GM21367 (cell line): Measurements from ENCODE around the gene COL21A1.

Source experiments
- ATAC-seq: cut with Tn5 transposase; IDR thresholded peaks from one replicate; pipeline ENCODE4 v1.9.1; 2021; ENCODE audit not compliant: unreplicated experiment

COL21A1 gene

DNA sequence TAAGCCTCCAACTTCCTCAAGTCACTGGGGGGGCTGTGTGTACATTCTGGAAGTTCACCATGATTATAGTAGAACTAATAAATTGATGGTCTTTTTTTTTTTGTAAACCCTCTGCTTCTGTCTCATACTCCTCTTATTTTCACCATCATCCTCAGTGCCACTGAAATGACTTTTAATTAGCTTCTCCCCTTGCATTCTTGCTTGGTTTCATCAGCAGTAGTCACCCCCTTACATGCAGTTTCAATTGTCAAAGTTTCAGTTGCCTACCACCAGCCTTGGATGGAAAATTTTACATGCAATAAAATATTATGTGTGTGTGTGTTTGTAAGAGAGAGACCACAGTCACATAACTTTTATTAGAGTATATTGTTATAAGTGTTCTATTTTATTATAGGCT is 196.2 kb downstream of the COL21A1 start:
- ATAC-seq: no peak

DNA sequence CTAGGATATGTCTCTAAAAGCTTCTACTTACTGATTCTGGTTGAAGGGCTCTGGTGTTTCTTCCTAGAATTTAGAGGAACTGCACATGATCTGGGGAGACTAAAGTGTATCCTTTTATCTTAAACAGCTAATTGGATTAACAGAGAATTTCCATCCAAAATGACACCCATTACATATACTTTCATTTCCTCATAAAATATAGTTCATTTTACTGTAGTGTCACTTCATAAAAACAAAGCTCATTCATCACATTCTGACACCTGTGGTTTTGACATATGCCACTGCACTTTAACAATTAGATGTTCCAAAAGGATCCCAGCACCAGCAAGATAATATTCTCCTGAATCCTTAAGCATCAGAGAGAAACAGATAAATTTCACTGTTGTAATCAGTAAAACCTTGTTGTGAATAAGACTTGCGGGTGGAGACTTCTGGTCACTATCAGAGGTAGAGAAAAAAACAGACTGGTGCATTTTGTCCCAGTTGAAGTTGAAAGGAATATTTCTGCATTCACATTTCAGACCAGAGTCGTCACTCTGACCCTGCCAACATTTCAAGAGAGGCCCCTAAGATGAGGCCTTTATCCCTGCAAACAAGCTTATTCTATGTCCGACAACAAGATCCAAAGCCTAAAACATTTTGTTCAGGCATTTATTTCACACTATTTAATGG is 196.7 kb downstream of the COL21A1 start:
- ATAC-seq: no peak

DNA sequence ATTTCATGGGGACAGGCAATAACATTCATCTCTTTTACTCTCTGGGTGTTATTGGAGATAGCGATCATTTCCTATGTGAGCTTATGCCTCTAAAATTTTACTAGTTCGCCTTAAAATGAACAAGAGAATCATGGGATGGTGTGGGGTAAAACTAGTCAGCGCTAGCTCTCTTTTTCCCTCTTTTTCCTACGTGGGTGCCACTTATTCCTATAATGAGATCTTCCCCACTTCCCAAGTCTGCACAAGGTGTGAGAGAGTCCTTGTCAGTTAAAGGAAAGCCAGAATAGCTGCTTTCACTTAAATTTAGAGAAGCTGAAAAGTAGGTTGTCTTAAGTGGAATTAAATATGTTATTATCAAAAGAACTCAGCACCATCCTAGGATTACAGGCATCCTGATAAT is 198.8 kb downstream of the COL21A1 start:
- ATAC-seq: no peak

DNA sequence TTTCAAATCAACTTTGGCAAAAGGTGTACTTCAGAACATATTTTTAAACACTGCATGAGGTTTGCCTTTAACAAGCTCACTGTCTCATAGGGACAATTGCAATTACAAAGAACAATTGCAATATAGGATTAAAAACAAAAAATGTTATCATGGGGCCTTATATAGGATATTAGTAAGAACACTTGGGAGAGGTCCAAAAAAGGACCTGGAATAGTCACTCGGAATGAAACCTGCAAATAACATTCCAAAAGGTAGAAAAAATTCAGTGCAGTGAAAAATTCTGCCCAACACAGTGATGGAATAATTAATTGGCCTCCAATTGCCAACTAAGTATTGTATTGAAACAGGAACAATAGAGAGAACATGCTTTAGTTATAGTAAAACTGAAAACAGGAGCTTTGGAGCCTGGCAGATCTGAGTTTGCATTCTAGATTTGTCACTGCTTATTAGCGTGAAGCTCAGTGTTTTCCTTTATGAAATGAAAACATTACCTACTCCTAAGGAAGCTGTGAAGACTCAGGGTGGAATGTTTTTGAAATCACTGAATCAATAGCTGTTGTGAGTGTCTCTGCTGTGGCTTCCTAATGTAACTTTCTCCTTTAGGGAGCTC is 199.3 kb downstream of the COL21A1 start:
- no peak for ATAC-seq

DNA sequence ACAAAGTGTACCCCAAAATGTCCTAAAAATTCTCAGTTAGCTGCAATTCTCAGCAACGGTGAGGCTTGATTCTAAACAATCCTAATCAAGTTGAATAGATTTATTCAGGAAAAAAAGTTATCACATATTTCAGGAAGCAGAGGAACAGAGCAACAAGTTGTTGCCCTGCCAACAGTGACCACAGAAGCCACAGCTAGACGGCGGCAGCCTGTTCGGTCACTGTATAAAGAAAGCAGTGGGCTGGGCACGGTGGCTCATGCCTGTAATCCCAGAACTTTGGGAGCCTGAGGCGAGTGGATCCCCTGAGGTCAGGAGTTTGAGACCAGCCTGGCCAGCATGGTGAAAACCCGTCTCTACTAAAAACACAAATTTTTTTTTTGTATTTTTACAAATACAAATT is 200.8 kb downstream of the COL21A1 start:
- no peak for ATAC-seq

DNA sequence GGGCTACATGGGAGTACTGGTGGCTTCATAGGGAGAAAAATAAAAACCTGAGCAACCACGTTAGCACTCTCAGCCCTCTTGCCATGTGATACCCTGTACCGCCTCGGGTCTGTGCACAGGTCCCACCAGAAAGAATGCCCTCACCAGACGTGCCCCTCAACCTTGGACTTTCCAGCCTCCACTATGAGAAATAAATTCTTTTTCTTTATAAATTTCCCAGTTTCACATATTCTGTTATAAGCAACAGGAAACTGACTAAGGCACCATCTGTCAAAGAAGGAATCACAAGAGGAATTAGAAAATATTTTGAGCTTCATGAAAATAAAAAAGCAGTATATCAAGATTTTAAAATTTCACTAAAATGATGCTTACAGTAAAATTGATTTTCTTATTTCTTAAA is 203.6 kb downstream of the COL21A1 start:
- ATAC-seq: no peak

DNA sequence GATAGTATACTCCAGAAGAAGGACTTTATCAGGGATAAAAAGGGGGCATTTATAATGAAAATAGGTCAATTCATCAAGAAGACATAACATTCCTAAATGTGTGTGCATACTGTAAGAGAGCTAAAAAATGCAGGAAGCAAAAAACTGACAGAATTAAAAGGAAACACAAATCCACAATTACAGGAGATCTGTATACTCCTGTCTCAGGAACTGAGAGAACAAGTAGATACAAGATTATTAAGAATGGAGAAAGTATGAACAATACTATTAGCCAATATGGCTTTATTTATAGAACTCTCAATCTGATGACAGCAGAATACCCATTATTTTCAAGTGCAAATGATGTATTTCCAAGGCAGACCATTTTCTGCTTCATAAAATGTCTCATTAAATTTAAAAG is 204.3 kb downstream of the COL21A1 start:
- no peak for ATAC-seq

DNA sequence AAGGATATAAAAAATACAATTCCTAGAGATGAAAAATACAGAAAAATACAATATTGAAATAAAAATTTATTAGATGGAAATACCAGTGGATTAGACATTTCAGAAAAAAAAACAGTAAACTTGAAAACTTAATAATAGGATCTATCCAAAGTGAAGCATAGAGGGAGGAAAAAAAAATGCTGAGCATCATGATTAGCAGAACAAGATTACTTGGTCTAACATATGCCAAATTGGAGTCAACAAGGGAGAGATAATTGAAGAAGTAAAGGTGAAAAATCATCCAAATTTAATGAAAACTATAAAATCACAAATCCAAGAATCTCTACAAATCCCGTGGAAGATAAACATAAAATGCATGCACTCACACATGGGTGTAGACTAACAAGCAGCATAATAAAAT is 205.8 kb downstream of the COL21A1 start:
- no peak for ATAC-seq

DNA sequence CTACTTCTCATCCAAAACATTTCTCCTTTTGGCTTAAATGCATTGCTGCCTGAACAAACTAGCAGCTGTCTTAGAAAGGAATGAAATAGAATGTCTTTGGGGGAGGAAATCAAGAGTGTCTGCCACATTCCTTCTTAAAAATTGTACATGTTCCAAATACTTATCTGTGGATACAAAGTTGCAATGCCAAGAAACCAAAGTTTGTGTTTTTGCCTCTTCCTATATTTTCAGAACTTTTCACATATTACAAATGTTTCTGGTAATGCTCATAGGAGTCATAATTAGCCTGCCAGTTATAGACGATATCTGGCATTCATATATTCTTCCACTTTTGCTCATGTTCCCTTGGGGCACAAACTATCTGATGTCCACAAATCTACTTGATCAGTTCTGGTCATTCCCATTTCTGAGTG is 206.5 kb downstream of the COL21A1 start:
- no peak for ATAC-seq

DNA sequence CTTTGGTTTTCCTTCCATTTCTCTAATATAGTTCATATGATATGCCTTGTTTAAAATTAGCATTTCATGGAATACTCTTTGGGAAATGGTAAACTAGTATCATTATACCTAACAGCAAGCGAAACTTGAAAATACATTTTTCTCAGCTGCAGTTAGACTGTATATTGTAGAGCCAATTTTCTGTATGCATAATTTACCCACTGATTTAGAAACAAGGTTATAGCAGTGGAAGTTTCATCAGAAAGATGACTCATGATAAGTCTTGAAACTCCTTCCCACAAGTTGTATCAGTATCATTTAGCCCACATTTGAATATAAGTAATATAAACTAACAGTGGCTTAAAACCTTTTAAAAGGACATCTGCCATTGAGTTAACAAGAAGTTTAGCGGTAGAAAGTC is 207.2 kb downstream of the COL21A1 start:
- no peak for ATAC-seq

DNA sequence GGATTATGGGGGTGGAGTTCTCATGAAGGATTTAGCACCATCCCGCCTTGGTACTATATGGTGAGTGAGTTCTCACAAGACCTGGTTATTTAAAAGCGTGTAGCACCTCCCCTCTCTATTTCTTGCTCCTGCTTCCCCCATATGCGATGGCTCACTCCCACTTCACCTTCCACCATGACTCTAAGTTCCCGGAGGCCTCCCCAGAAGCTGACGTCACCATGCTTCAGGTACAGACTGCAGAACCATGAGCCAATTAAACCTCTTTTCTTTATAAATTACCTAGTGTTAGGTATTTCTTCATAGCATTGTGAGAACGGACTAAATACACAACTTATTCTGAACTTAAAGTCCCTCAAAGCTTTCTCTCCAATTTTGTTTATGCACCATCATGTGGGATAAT is 208.6 kb downstream of the COL21A1 start:
- no peak for ATAC-seq

DNA sequence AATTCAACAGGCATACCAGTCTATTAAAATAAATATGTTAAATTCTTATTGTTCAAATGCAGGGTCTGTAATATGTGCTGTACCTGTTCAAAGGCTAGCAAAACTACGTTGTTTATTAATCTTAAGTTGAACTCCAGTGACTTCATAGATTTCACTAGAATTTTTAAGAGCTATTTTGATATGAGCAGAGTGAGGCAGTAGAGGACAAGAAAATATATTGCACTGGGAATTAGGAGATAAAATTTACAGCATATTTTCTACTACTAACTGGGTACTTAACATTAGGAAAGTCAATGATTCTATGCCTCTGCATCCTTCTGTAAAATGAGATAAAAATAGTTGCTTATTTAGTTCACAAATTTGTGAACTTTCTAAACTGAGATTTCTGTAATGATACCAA is 209.8 kb downstream of the COL21A1 start:
- ATAC-seq: no peak

DNA sequence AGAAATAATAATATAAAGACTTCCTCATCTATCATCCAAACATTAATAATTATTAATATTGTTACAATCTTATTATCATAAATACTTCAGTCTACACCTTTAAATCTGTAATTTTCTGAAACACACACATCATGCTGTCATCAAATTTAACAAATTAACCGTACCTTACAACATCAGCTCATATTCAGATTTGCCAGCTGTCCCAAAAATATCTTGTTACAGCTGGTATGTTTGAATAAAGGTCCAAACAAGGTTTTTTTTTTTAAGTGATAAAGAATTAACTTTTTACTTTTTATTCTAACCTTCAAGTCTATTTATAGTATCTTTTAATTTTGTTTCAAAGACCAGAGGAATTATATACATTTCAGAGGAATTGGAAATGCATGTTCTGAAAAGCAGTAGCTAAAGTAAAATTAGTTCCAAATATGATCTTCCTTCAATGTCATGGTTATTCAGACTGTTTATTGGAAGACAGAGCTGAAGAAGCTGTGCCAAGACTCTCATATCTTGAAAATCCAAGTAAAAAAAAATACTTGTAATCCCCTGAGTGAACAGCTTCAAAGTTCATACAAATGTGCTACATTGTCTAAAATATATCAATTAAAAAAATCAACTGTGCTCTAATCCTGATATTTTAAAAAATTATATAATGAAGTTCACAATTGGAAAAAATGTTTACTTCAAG is 210.3 kb downstream of the COL21A1 start:
- no peak for ATAC-seq

DNA sequence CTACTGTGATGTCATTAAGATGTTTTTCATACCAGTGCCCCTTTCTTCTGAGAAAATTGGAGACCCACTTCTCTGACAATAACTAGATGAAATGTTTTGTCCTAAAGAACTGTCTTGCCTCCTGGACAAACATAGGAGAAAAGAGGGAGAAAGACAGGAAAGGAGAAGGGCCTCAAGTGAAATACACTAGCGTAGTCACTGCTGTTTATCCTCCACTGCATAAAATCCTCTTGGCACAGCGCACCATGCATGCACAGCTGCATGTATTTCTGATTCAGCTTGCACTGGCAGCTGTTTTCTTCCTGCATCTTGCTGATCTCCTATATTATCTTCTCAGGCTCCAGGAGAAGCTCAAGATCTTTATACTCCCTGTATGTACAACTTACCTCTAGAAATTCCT is 214.0 kb downstream of the COL21A1 start:
- ATAC-seq: no peak

DNA sequence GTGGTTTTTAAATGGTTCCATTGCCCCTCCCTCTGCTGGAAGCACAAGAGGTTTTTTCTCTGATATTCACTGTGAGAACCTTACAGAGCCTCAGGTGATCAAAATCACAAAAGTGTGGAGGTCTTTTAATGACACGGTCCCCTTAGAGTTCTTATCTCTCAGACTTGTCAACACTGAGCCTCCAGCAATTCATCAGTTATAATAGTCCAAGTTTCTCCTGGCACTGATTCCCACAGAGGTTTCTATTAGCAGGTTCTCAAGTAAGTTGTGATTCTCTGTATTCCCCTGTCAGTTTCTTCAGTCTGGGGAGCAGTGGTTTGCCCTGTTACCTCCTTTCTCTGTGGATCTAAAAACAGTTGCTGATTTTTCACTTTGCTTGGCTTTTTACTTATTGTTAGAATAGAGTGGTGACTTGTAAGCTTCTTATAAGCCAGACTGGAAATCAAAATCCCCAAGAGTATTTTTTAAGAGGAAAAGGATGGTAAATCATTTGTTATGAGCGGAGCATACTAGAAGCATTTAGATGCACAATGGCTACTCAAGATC is 214.6 kb downstream of the COL21A1 start:
- no peak for ATAC-seq

DNA sequence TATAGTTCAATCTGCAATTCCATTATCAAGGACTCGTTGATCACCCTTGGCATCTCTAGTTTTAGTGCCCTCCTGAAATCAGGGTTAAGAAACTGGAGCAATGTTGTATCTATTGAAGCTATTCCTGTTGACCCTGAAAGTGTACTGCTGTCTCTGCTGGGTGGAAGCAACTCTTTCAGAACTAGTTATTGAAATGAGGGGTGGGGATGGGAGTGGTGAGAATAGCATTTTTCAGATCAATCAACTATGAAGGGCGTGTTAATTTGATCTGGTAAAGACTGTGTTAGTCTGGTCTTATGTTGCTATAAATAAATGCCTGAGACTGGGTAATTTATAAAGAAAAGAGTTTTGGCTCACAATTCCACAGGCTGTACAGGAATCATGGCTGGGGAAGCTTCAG is 219.5 kb downstream of the COL21A1 start:
- no peak for ATAC-seq

DNA sequence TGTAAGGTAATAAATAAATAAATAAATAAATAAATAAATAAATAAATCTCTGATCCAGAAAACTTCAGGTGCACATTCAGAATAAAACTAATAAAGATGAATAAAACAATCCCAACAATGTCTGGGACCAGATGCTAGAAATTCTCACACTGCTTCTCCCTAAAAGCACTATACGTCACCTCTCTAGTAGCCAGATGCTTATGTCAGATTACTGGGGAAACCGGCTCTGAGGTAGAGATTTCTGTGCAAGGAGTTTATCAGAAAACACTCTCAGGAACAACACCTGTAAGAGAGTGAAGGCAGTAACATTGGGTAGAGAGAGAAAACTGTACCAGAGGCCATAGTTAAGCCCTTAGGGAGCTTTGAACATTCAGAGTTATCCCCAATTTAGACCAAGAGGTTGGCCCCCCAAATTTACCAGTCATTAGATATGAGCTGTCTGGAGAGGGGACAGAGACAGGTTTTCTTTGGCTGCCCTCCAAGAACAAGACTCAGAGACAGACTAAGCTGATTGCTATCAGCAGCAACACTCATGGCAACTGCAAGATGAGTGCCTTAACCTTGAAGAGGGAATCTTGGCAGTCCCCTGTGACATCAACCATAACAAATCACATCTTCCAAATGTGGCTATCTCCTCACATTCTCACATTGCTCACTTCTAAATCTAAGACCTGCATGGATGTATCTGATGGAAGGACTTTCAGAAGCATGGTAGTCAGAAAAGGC is 220.8 kb downstream of the COL21A1 start:
- ATAC-seq: no peak

DNA sequence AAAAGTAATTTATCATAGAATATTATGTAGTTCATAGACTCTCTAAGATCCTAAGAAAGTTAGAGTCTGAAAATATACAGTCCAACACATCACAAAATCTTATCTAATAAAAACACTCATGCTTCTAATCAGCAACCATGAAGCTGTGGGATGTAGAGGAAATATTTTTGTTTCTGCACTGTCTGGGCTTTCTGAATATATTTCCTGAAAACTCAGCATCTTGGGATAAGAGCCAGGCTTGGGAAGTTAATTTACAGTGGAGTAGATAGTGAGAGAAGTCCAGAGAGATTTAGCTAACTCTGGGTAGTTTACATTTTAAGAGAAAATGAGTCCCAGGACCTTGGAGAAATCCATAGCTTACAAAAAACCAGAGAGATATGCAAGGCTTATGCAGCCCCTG is 221.6 kb downstream of the COL21A1 start:
- no peak for ATAC-seq

DNA sequence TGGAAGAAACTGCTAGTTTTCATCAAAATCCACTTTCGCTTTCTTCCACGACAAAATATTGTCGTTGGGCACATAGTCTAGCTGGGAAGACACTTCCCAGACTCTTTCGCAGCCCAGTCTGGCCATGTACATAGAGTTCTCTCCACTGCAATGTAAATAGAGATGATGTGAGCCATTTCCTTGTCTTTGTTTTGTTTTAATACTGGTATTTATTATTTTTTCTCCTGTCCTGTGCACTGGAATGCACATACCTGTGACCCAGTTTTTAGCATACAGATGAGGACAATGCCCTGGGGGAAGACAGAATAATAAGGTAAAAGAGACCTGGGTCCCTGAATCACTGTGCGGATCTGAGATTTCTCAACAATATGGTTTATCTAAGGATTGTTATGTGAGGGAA is 222.4 kb downstream of the COL21A1 start:
- no peak for ATAC-seq

DNA sequence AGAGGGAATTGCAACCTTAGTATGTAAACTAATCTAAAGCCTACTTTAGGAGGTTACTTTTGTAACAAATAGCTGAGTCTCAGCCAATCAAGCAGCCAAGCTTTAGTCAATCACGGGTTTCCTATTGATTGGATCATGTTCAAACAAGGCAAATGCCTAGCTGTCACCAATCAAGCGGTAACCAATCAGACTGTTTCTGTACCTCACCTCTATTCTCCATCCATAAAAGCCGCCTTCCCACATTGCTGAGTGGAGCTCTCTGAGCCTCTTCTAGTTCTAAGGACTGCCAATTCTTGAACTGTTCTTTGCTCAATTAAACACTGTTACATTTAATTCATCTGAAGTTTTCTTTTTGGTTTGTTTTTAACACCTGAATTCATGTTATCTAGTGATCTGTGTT is 223.6 kb downstream of the COL21A1 start:
- ATAC-seq: no peak

DNA sequence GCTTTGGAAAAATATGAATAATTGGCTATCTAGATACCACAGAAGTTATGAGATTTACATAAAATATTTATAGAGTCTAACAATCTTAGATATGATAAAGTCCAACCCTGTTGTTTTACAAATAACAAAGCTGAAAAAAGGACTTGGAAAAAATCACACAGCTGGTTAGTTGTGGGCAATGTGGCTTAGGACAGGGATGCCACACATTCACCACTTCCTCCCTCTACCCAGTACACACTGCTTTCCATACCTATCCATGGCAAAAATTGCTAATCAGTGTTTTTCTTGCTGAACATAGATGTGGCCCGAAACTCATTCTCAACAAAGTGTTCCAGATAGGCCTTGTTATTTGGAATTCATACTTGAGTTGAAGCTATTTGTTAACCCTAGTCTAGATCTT is 224.7 kb downstream of the COL21A1 start:
- no peak for ATAC-seq

DNA sequence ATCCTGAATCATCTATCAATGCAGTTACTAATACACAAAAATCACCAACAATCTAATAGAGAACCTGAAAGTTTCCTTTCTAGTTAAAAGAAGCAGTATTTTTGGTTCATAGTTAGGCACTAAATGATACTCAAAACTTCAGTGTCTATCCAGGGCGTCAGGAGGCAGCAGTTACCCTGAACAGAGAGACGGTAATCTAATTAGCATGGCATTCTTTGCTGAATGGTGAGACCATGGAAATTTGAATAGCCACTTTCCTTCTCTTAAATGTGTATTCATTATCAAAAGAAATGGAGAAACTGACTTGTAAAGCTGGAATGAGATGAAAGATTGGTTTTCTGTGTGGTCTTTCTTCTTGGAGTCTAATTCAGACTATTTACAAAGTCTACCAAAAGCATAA is 225.4 kb downstream of the COL21A1 start:
- ATAC-seq: no peak
